Effector memory CD8-positive, alpha-beta T cell (primary cell): ENCODE data around the gene RAB7B.
A peak's percentile ranks its signal among the peaks of the same experiment; 100 is the strongest.

Source experiments
- ATAC-seq: fragments of 150-1000 bp; cut with Tn5 transposase; replicated peaks from 2 replicates; pipeline ENCODE4 v1.10.0; 2021; ENCODE audit warnings: mild to moderate bottlenecking, moderate library complexity
- DNase-seq, 3 experiments: peaks; one replicate each; pipeline ENCODE4 v3.0.0; 2021
- H3K27ac Mint-ChIP-seq, 2 donors: one replicate each; pipeline ENCODE4 v1.8.0; 2022; ENCODE audit warnings: mild to moderate bottlenecking in 2 of 2, mixed read lengths in 2 of 2, moderate library complexity in 2 of 2
- H3K27me3 Mint-ChIP-seq, 2 donors: one replicate each; pipeline ENCODE4 v1.8.0; 2022; ENCODE audit warnings: mixed read lengths in 2 of 2
- H3K36me3 Mint-ChIP-seq: one replicate; pipeline ENCODE4 v1.8.0; 2022; ENCODE audit warnings: mild to moderate bottlenecking, moderate library complexity, mixed read lengths; ENCODE audit not compliant: insufficient read depth
- H3K4me1 Mint-ChIP-seq, 2 donors: one replicate each; pipeline ENCODE4 v1.8.0; 2022; ENCODE audit warnings: low read depth in 2 of 2, mixed read lengths in 2 of 2
- H3K4me3 Mint-ChIP-seq, 2 donors: one replicate each; pipeline ENCODE4 v1.8.0; 2022; ENCODE audit warnings: mild to moderate bottlenecking in 2 of 2, mixed read lengths in 2 of 2, moderate library complexity in 2 of 2
- H3K9me3 Mint-ChIP-seq, 2 donors: one replicate each; pipeline ENCODE4 v1.8.0; 2022; ENCODE audit warnings: mixed read lengths in 2 of 2

The RAB7B gene

GRCh38 chr1:205983925-205984725 is 19.1 kb downstream of the RAB7B start:
- ATAC-seq = no peak
- Mint-ChIP-seq H3K27ac (no peak overlapping the region), H3K9me3 (no peaks in the 10 kb centered on the region), H3K36me3 (peaks cover 2% of the 10 kb centered on the region), H3K27me3 (peaks cover 2 to 7% of the 10 kb centered on the region in 2 donors), H3K4me1 (no peaks in the 10 kb centered on the region), H3K4me3 (no peak overlapping the region)
- DNase-seq = no peak

- H3K27ac Mint-ChIP-seq = no peak overlapping the region
- ATAC-seq = no peak
Observed at GRCh38 chr1:205981257-205981656, 21.9 kb downstream of the RAB7B start.

GRCh38 chr1:205980237-205980870 is 22.8 kb downstream of the RAB7B start:
- Mint-ChIP-seq H3K9me3 (no peaks in the 10 kb centered on the region), H3K4me1 (no peaks in the 10 kb centered on the region), H3K36me3 (peaks cover 3% of the 10 kb centered on the region), H3K27me3 (no peaks in the 10 kb centered on the region), H3K4me3 (no peak overlapping the region), H3K27ac (no peak overlapping the region)
- DNase-seq (no peak), ATAC-seq (no peak)

More at GRCh38 chr1:205981257-205981656, 21.9 kb downstream of the RAB7B start:
- no peak for DNase-seq
- no peaks in the 10 kb centered on the region for H3K9me3 Mint-ChIP-seq
- peaks cover 3% of the 10 kb centered on the region for H3K36me3 Mint-ChIP-seq
- H3K4me3 Mint-ChIP-seq = no peak overlapping the region
- no peaks in the 10 kb centered on the region for H3K27me3 Mint-ChIP-seq
- no peaks in the 10 kb centered on the region for H3K4me1 Mint-ChIP-seq

GRCh38 chr1:205979301-205979700 is 23.9 kb downstream of the RAB7B start:
- ATAC-seq (no peak), DNase-seq (no peak)
- Mint-ChIP-seq H3K9me3 (no peaks in the 10 kb centered on the region), H3K27ac (peak overlapping the region in 1 of 2 donors; percentile 37), H3K27me3 (no peaks in the 10 kb centered on the region), H3K4me1 (no peaks in the 10 kb centered on the region), H3K4me3 (no peak overlapping the region), H3K36me3 (peaks cover 6% of the 10 kb centered on the region)

GRCh38 chr1:205978676-205979075 is 24.5 kb downstream of the RAB7B start:
- Mint-ChIP-seq H3K27me3 (no peaks in the 10 kb centered on the region), H3K4me1 (no peaks in the 10 kb centered on the region), H3K27ac (no peak overlapping the region), H3K36me3 (peaks cover 6% of the 10 kb centered on the region), H3K9me3 (no peaks in the 10 kb centered on the region), H3K4me3 (no peak overlapping the region)
- ATAC-seq (no peak), DNase-seq (no peak)

- H3K9me3 Mint-ChIP-seq = no peaks in the 10 kb centered on the region
- H3K4me1 Mint-ChIP-seq = no peaks in the 10 kb centered on the region
- no peaks in the 10 kb centered on the region for H3K27me3 Mint-ChIP-seq
- ATAC-seq = peak; percentile 83
- no peak overlapping the region for H3K27ac Mint-ChIP-seq
- peak; percentile 67 to 72 (median 68) for DNase-seq
- H3K4me3 Mint-ChIP-seq = no peak overlapping the region
- H3K36me3 Mint-ChIP-seq = peaks cover 6% of the 10 kb centered on the region
Observed at GRCh38 chr1:205977402-205978014, 25.7 kb downstream of the RAB7B start.

- H3K27me3 Mint-ChIP-seq = no peaks in the 10 kb centered on the region
- no peaks in the 10 kb centered on the region for H3K4me1 Mint-ChIP-seq
- no peak overlapping the region for H3K4me3 Mint-ChIP-seq
- no peak overlapping the region for H3K27ac Mint-ChIP-seq
- ATAC-seq (no peak), DNase-seq (no peak)
- peaks cover 6% of the 10 kb centered on the region for H3K36me3 Mint-ChIP-seq
- H3K9me3 Mint-ChIP-seq = no peaks in the 10 kb centered on the region
Observed at GRCh38 chr1:205976708-205977401, 26.3 kb downstream of the RAB7B start.

GRCh38 chr1:205976036-205976435 is 27.2 kb downstream of the RAB7B start:
- H3K27ac Mint-ChIP-seq = no peak overlapping the region
- no peaks in the 10 kb centered on the region for H3K4me1 Mint-ChIP-seq
- H3K9me3 Mint-ChIP-seq = no peaks in the 10 kb centered on the region
- H3K27me3 Mint-ChIP-seq = no peaks in the 10 kb centered on the region
- peaks cover 6% of the 10 kb centered on the region for H3K36me3 Mint-ChIP-seq
- ATAC-seq (no peak), DNase-seq (no peak)
- H3K4me3 Mint-ChIP-seq = no peak overlapping the region

GRCh38 chr1:205975387-205975998 is 27.7 kb downstream of the RAB7B start:
- Mint-ChIP-seq H3K27ac (no peak overlapping the region), H3K9me3 (no peaks in the 10 kb centered on the region), H3K27me3 (no peaks in the 10 kb centered on the region), H3K4me1 (no peaks in the 10 kb centered on the region), H3K36me3 (peaks cover 6% of the 10 kb centered on the region), H3K4me3 (no peak overlapping the region)
- ATAC-seq (no peak), DNase-seq (no peak)

- Mint-ChIP-seq H3K4me1 (no peaks in the 10 kb centered on the region), H3K27ac (no peak overlapping the region), H3K4me3 (no peak overlapping the region), H3K27me3 (no peaks in the 10 kb centered on the region), H3K36me3 (peaks cover 6% of the 10 kb centered on the region), H3K9me3 (no peaks in the 10 kb centered on the region)
- ATAC-seq (no peak), DNase-seq (no peak)
Observed at GRCh38 chr1:205974712-205975111, 28.5 kb downstream of the RAB7B start.

GRCh38 chr1:205973377-205974232 is 29.6 kb downstream of the RAB7B start:
- Mint-ChIP-seq H3K27ac (no peak overlapping the region), H3K4me1 (no peaks in the 10 kb centered on the region), H3K4me3 (no peak overlapping the region), H3K36me3 (peaks cover 3% of the 10 kb centered on the region), H3K9me3 (no peaks in the 10 kb centered on the region), H3K27me3 (no peaks in the 10 kb centered on the region)
- ATAC-seq = no peak
- DNase-seq = no peak

GRCh38 chr1:205972491-205973168 is 30.6 kb downstream of the RAB7B start:
- Mint-ChIP-seq H3K4me1 (no peaks in the 10 kb centered on the region), H3K27me3 (no peaks in the 10 kb centered on the region), H3K27ac (no peak overlapping the region), H3K4me3 (no peak overlapping the region), H3K36me3 (peaks cover 3% of the 10 kb centered on the region), H3K9me3 (no peaks in the 10 kb centered on the region)
- DNase-seq (no peak), ATAC-seq (no peak)
